Astrocyte of the spinal cord (primary cell): ENCODE results near the gene SSBP3.

Experiments
- DNase-seq: peaks from one replicate; pipeline ENCODE4 v3.0.0; 2011; ENCODE audit warnings: low read depth, low spot score
- H3K4me3 ChIP-seq: 2 replicates; pipeline ENCODE4 v1.5.1; 2011; ENCODE audit warnings: low read depth, mild to moderate bottlenecking, low read length, moderate library complexity
- in situ Hi-C: cut with HindIII; loops from 2 replicates; pipeline ENCODE4 v1.10.0; 2017; ENCODE audit warnings: low sequenced_read_pairs
- TF ChIP-seq, protein P1 (sequence below): IDR thresholded peaks from 2 replicates; pipeline ENCODE4 v1.5.1; 2012; ENCODE audit warnings: low read depth, mild to moderate bottlenecking, low read length, inconsistent platforms

The SSBP3 gene

DNA sequence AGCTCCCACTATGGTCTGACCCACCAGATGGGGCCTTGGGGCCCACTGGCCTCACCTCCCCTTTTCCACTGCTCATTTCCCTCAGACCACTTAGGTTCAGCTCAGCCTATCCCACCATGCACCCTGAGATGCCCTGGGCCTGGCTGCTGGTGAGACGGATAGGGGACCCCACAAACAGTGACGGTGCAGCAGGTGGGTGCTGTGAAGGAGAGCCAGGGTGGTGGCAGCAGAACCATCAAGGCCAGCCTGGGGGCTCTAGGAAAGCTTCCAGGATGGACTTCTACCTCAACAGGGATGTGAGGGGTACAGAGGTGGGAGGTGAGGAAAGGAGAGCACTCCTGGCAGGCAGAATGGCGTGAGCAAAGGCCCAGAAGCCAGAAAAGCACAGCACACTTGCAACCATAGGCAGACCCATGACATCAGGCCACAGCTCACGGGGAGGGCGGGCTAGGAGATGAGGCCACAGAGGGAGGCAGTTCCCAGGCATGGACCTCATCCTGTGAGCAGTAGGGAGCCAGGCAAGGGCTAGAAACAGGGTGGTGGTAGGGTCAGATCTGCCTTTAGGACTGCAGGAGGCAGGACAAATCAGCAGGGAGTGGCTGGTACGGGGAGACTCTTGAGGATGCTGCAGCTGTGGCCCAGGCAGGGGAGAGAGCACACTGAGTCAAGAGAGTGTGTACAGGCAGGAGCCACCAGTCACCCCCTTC lies 229.4 kb downstream of the SSBP3 start:
- DNase-seq = no peak
- H3K4me3 ChIP-seq = no peak overlapping the region
- TF ChIP-seq, protein P1, sequence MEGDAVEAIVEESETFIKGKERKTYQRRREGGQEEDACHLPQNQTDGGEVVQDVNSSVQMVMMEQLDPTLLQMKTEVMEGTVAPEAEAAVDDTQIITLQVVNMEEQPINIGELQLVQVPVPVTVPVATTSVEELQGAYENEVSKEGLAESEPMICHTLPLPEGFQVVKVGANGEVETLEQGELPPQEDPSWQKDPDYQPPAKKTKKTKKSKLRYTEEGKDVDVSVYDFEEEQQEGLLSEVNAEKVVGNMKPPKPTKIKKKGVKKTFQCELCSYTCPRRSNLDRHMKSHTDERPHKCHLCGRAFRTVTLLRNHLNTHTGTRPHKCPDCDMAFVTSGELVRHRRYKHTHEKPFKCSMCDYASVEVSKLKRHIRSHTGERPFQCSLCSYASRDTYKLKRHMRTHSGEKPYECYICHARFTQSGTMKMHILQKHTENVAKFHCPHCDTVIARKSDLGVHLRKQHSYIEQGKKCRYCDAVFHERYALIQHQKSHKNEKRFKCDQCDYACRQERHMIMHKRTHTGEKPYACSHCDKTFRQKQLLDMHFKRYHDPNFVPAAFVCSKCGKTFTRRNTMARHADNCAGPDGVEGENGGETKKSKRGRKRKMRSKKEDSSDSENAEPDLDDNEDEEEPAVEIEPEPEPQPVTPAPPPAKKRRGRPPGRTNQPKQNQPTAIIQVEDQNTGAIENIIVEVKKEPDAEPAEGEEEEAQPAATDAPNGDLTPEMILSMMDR = no peak
- in situ Hi-C loops = no loop called here
